Measurements from ENCODE around the gene KCNT1. TPM values are rescaled to one million over a fixed set of nuclear protein-coding genes. Genes with fewer than 3 reads are reported as not detected.

Gene KCNT1
- total RNA-seq, 2 experiments from 2014 or later, result not detected

DNA sequence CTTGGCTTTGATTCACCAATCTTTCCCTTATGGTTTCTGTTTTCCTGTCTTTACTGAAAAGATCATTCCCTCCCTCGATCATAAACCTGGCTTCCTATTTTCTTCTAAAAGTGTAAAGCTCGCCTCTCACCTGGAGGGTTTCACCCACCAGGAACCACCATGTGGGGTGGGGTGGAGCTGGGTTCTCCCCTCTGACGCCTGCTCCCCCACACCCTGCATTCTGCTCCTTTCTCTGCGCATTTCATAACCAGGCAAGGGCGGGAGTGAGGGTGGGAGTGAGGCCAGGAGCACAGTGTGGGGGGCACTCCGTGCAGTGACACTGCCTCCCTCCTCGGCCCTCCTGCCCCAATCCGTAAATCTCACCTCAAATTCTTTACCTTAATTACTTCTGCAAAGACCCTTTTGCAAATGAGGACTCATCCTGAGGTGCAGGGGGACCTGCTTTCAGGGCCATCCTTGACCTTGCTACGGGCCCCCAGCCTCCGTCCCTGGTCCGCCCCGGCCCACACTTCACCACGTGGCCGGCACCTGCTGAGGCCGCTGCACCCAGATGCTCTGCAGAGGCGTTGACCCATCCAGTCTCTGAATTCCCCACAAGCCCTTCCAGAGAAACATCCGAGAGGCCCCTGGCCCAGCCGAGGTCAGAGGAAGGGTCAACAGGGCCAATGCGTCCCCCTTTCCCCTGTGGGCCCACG is 59.3 kb downstream of the KCNT1 start:
- no peak overlapping the region for H3K27ac Mint-ChIP-seq
- no peaks in the 10 kb centered on the region for H3K27me3 Mint-ChIP-seq (ENCODE audit: low read depth)
- CTCF ChIA-PET, result interaction anchor here (0.8 kb wide), 1 partner anchor 35 kb away, joined by 3 read pairs; no protein-coding TSS in a partner anchor
- H3K36me3 Mint-ChIP-seq (ENCODE audit: low read depth), result no peaks in the 10 kb centered on the region
- peaks cover 5% of the 10 kb centered on the region for H3K9me3 Mint-ChIP-seq
- H3K4me1 Mint-ChIP-seq (ENCODE audit: low read depth), result no peaks in the 10 kb centered on the region
- H3K4me3 Mint-ChIP-seq, result no peak overlapping the region
- DNase-seq, result no peak
- intact Hi-C loops (cut with micrococcal nuclease), result no loop called here

GRCh38 chr9:135761845-135762168 is 59.8 kb downstream of the KCNT1 start:
- Mint-ChIP-seq H3K27ac (no peak overlapping the region), H3K36me3 (ENCODE audit: low read depth) (no peaks in the 10 kb centered on the region), H3K4me1 (ENCODE audit: low read depth) (no peaks in the 10 kb centered on the region), H3K4me3 (no peak overlapping the region), H3K9me3 (peaks cover 7% of the 10 kb centered on the region), H3K27me3 (ENCODE audit: low read depth) (no peaks in the 10 kb centered on the region)
- intact Hi-C loops (cut with micrococcal nuclease), result no loop called here
- no peak for DNase-seq
- CTCF ChIA-PET, result no interaction called here

GRCh38 chr9:135762921-135763320 is 60.9 kb downstream of the KCNT1 start:
- no peaks in the 10 kb centered on the region for H3K4me1 Mint-ChIP-seq (ENCODE audit: low read depth)
- intact Hi-C loops (cut with micrococcal nuclease), result no loop called here
- no peak overlapping the region for H3K27ac Mint-ChIP-seq

GRCh38 chr9:135763716-135764446 is 61.9 kb downstream of the KCNT1 start:
- no peak for DNase-seq
- CTCF ChIA-PET, result no interaction called here
- Mint-ChIP-seq H3K4me1 (ENCODE audit: low read depth) (no peaks in the 10 kb centered on the region), H3K27ac (no peak overlapping the region), H3K9me3 (peaks cover 7% of the 10 kb centered on the region), H3K36me3 (ENCODE audit: low read depth) (no peaks in the 10 kb centered on the region), H3K4me3 (no peak overlapping the region), H3K27me3 (ENCODE audit: low read depth) (no peaks in the 10 kb centered on the region)
- intact Hi-C loops (cut with micrococcal nuclease), result no loop called here

More at GRCh38 chr9:135762921-135763320, 60.9 kb downstream of the KCNT1 start:
- no peak for DNase-seq
- Mint-ChIP-seq H3K9me3 (peaks cover 7% of the 10 kb centered on the region), H3K4me3 (no peak overlapping the region), H3K27me3 (ENCODE audit: low read depth) (no peaks in the 10 kb centered on the region), H3K36me3 (ENCODE audit: low read depth) (no peaks in the 10 kb centered on the region)
- CTCF ChIA-PET, result no interaction called here

- H3K27ac Mint-ChIP-seq, result no peak overlapping the region
- peaks cover 7% of the 10 kb centered on the region for H3K9me3 Mint-ChIP-seq
- CTCF ChIA-PET, result no interaction called here
- H3K4me1 Mint-ChIP-seq (ENCODE audit: low read depth), result no peaks in the 10 kb centered on the region
- H3K27me3 Mint-ChIP-seq (ENCODE audit: low read depth), result no peaks in the 10 kb centered on the region
- intact Hi-C loops (cut with micrococcal nuclease), result no loop called here
- DNase-seq, result no peak
- H3K36me3 Mint-ChIP-seq (ENCODE audit: low read depth), result no peaks in the 10 kb centered on the region
- H3K4me3 Mint-ChIP-seq, result no peak overlapping the region
These were observed 62.7 kb downstream of the KCNT1 start for GRCh38 chr9:135764731-135765130.

DNA sequence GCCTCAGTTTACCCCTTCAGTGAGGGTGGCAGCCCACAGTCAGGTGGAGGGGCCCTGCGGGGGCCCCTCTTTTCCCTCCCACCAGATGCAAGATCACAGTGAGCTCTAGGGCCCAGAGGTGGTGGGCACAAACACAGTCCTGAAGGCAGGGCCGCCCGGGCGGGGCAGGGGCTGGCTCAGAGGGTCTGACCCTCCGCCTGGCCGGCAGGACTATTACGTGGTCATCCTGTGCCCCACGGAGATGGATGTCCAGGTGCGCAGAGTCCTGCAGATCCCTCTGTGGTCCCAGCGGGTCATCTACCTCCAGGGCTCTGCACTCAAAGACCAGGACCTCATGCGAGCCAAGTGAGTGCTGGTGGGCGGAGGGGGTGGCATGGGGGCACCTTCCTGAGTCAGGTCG is 63.4 kb downstream of the KCNT1 start:
- intact Hi-C loops (cut with micrococcal nuclease), result no loop called here

DNA sequence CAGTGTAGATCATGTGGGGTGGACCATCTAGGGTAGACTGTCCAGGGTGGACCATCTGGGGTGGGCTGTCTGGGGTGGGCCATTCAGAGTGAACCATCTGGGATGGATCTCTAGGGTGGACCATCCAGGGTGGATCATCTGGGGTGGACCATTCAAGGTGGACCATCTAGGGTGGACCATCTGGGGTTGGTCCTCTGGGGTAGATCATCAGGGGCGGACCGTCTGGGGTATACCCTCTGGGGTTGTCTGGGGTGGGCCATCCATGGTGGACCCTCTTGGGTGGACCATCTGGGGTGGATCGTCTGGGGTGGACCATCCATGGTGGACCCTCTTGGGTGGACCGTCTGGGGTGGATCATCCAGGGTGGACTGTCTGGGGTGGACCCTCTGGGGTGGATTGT is 64.3 kb downstream of the KCNT1 start:
- Mint-ChIP-seq H3K36me3 (ENCODE audit: low read depth) (no peaks in the 10 kb centered on the region), H3K27me3 (ENCODE audit: low read depth) (no peaks in the 10 kb centered on the region), H3K4me3 (no peak overlapping the region), H3K9me3 (peaks cover 7% of the 10 kb centered on the region), H3K27ac (no peak overlapping the region), H3K4me1 (ENCODE audit: low read depth) (no peaks in the 10 kb centered on the region)
- DNase-seq, result no peak
- CTCF ChIA-PET, result no interaction called here
- intact Hi-C loops (cut with micrococcal nuclease), result no loop called here

More for the DNA sequence above, 63.4 kb downstream of the KCNT1 start:
- Mint-ChIP-seq H3K27me3 (ENCODE audit: low read depth) (no peaks in the 10 kb centered on the region), H3K36me3 (ENCODE audit: low read depth) (no peaks in the 10 kb centered on the region), H3K9me3 (peaks cover 7% of the 10 kb centered on the region), H3K4me3 (no peak overlapping the region), H3K4me1 (ENCODE audit: low read depth) (no peaks in the 10 kb centered on the region), H3K27ac (no peak overlapping the region)
- CTCF ChIA-PET, result no interaction called here
- DNase-seq, result no peak

GRCh38 chr9:135766707-135767106 is 64.7 kb downstream of the KCNT1 start:
- peaks cover 7% of the 10 kb centered on the region for H3K9me3 Mint-ChIP-seq
- intact Hi-C loops (cut with micrococcal nuclease), result no loop called here
- DNase-seq, result no peak
- no peak overlapping the region for H3K27ac Mint-ChIP-seq
- H3K27me3 Mint-ChIP-seq (ENCODE audit: low read depth), result no peaks in the 10 kb centered on the region
- H3K4me1 Mint-ChIP-seq (ENCODE audit: low read depth), result no peaks in the 10 kb centered on the region
- H3K4me3 Mint-ChIP-seq, result no peak overlapping the region
- CTCF ChIA-PET, result no interaction called here
- H3K36me3 Mint-ChIP-seq (ENCODE audit: low read depth), result no peaks in the 10 kb centered on the region

DNA sequence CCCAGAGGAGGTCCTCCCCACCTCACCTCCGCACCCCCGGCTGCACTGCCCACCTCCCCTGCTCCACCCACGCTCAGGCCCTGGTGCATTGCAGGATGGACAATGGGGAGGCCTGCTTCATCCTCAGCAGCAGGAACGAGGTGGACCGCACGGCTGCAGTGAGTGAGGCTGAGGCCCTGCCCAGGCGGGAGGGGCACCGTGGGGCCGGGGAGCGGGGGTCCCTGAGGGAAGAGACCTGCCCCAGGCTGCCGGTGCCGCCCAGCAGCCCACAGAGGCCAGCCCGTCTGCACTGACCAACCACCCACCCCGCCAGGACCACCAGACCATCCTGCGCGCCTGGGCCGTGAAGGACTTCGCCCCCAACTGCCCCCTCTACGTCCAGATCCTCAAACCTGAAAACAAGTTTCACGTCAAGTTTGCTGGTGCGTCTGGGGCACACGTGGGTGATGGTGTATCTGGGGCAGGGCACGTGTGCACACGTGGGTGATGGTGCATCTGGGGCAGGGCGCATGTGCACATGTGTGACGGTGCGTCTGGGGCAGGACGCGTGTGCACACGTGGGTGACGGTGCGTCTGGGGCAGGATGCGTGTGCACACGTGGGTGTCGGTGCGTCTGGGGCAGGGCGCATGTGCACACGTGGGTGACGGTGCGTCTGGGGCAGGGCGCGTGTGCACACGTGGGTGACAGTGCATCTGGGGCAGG is 66.7 kb downstream of the KCNT1 start:
- H3K27me3 Mint-ChIP-seq (ENCODE audit: low read depth), result no peaks in the 10 kb centered on the region
- CTCF ChIA-PET, result no interaction called here
- no peaks in the 10 kb centered on the region for H3K36me3 Mint-ChIP-seq (ENCODE audit: low read depth)
- intact Hi-C loops (cut with micrococcal nuclease), result no loop called here
- no peak overlapping the region for H3K27ac Mint-ChIP-seq
- no peak overlapping the region for H3K4me3 Mint-ChIP-seq
- peaks cover 7% of the 10 kb centered on the region for H3K9me3 Mint-ChIP-seq
- no peaks in the 10 kb centered on the region for H3K4me1 Mint-ChIP-seq (ENCODE audit: low read depth)
- no peak for DNase-seq

DNA sequence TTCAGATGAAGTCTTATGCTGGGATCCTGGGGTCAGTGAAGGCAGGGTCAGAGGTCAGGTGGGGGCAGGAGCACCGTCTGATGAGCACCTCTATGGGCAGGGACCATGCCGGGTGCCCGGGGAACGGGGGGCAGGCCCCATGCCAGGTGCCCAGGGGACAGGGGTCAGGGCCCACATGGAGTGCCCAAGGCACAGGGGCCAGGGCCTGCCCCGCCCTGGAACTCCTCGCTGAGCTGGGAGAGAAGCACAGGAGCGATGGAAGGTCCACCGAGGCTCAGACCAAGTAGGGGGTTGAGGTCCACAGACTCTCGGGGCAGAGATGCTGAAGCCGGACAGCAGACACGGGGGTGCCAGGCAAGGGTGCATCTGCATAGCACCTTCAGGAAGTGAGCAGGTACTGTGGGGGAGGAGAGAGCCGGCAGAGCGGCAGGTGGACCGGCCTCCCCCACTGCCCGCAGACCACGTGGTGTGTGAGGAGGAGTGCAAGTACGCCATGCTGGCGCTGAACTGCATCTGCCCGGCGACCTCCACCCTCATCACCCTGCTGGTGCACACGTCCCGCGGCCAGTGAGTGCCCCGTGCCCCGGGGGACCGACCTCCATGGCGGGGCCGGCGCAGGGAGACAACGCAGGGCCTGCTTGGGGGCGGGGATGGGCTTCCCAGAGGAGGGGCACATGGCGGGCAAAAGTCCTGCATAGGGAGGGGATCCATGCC is 67.7 kb downstream of the KCNT1 start:
- peaks cover 7% of the 10 kb centered on the region for H3K9me3 Mint-ChIP-seq
- H3K27me3 Mint-ChIP-seq (ENCODE audit: low read depth), result no peaks in the 10 kb centered on the region
- CTCF ChIA-PET, result no interaction called here
- no peaks in the 10 kb centered on the region for H3K4me1 Mint-ChIP-seq (ENCODE audit: low read depth)
- DNase-seq, result no peak
- H3K36me3 Mint-ChIP-seq (ENCODE audit: low read depth), result no peaks in the 10 kb centered on the region
- H3K4me3 Mint-ChIP-seq, result no peak overlapping the region
- H3K27ac Mint-ChIP-seq, result no peak overlapping the region
- intact Hi-C loops (cut with micrococcal nuclease), result no loop called here

DNA sequence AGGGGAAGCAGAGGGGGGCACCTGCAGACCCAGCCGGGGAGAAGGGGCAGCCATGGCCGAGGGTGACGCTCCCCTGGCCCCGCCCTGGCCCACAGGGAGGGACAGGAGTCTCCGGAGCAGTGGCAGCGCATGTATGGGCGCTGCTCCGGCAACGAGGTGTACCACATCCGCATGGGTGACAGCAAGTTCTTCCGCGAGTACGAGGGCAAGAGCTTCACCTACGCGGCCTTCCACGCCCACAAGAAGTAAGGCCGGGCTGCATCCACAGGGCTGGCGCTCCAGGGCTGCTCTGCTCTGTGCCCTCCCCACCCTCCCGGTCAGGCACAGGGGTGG is 68.2 kb downstream of the KCNT1 start:
- no peak overlapping the region for H3K4me3 Mint-ChIP-seq
- CTCF ChIA-PET, result no interaction called here
- H3K27ac Mint-ChIP-seq, result no peak overlapping the region
- peaks cover 7% of the 10 kb centered on the region for H3K9me3 Mint-ChIP-seq
- no peak for DNase-seq
- no peaks in the 10 kb centered on the region for H3K4me1 Mint-ChIP-seq (ENCODE audit: low read depth)
- H3K36me3 Mint-ChIP-seq (ENCODE audit: low read depth), result no peaks in the 10 kb centered on the region
- H3K27me3 Mint-ChIP-seq (ENCODE audit: low read depth), result no peaks in the 10 kb centered on the region
- intact Hi-C loops (cut with micrococcal nuclease), result no loop called here

GRCh38 chr9:135770771-135771170 is 68.8 kb downstream of the KCNT1 start:
- Mint-ChIP-seq H3K27me3 (ENCODE audit: low read depth) (no peaks in the 10 kb centered on the region), H3K4me3 (no peak overlapping the region), H3K36me3 (ENCODE audit: low read depth) (no peaks in the 10 kb centered on the region), H3K27ac (no peak overlapping the region), H3K4me1 (ENCODE audit: low read depth) (no peaks in the 10 kb centered on the region), H3K9me3 (peaks cover 7% of the 10 kb centered on the region)
- CTCF ChIA-PET, result no interaction called here
- no peak for DNase-seq
- intact Hi-C loops (cut with micrococcal nuclease), result no loop called here

Data from activated naive CD4-positive, alpha-beta T cell treated with anti-CD3 and anti-CD28 coated beads for 36 hours (primary cell).